Renal cortical epithelial cell (primary cell): ENCODE results near the gene RDH11. TPM values are rescaled to one million over a fixed set of nuclear protein-coding genes. Genes with fewer than 3 reads are reported as not detected.

Experiments used
- DNase-seq: peaks from one replicate; pipeline ENCODE4 v3.0.0-alpha.2; 2011; ENCODE audit warnings: low read depth
- total RNA-seq: library from RNA; depleted of rRNA; stranded (reverse); fragments of >200 nt; gene quantifications from 2 replicates; pipeline ENCODE4 v1.2.3, GENCODE V29; 2014

Gene RDH11
- total RNA-seq, 1 donor from 2014 or later: 138 TPM

DNA sequence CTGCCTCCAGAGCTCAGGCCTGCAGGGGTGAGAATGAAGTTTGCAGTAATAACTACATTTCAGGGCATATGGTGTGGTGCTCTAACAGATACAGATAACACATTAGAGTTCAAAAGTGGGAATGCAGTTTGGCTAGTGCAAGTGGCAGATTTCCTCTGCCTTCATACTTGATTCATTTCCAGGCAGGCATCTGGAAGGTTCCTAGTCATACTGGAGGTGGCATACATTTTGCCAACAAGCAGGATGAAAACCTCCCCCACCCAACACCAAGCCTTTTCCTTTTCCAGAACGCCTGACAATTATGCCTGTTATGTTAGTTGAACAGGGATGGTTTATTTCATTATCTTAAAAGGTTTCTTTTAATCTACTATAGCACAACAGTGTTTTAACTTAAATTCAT lies 45.4 kb downstream of the RDH11 start:
- DNase-seq: no peak

DNA sequence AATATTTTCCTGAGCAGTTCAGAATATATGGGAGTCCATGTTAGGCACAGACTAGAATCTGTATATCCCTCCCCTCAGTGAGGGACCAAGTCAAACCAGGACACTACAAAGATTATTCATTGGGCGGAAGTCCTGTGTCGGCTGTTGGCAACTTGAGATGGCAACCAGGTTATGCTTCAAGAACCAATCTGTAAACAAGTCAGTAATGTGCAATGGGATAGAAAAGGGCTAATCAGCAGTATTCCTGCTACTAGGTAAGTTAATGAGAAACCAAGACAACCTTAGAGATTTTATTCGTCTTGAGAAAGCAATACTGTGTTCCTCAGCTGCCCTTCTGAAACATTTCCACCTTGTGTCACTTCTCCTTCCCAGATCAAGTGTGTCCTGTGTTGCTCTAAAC lies 49.4 kb downstream of the RDH11 start:
- peak; percentile 92 for DNase-seq

DNA sequence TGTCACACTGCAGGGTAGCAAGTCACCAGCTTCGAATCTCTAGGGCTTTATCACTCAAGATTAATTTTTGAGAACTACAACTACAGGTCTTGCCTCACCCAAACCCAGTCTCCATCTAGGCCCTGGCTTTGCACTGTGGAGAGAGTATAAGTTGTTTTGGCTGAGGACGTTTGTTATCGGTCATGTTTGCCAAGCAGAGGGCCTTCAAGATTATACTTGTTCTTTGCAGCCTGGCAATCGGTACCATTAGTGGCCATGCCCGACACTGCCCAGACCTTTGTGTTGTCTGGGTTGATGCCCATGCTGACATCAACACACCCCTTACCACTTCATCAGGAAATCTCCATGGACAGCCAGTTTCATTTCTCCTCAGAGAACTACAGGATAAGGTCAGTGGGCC lies 50.1 kb downstream of the RDH11 start:
- DNase-seq: no peak

DNA sequence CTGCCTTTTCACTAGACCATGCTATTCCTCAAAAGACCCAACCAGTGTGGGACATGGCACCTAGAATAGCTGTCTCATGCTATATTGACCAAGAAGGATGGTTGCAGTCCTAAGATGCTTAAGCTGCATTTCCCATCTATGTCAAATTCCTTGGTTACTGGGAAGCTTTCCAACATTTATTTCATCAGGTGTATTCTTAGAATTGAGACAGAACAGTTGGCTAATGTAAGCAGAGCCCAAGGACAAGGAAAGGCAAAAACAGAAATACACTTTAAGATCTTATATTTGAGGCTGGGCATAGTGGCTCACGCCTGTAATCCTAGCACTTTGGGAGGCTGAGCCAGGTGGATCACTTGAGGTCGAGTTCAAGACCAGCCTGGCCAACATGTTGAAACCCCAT lies 51.1 kb downstream of the RDH11 start:
- peak; percentile 51 for DNase-seq

DNA sequence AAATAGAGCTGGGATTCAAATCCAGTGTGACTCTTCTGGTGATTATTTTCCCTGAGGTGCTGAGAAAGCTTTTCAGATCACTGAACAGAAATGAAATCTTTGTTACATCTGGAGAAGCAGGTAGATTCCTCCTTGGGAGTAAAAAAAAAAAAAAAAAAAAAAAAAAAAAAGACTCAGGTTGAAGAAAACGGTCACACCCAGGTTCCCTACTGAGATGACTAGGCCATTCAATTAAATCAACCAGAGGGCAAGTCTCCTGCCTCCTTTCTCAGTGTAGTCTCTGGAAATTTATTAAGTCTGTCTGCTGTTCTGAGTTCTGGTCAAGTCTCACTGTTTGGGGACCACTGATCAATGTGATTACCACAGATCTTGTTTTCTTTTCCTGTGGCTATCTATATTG lies 51.9 kb downstream of the RDH11 start:
- DNase-seq: peak; percentile 15

DNA sequence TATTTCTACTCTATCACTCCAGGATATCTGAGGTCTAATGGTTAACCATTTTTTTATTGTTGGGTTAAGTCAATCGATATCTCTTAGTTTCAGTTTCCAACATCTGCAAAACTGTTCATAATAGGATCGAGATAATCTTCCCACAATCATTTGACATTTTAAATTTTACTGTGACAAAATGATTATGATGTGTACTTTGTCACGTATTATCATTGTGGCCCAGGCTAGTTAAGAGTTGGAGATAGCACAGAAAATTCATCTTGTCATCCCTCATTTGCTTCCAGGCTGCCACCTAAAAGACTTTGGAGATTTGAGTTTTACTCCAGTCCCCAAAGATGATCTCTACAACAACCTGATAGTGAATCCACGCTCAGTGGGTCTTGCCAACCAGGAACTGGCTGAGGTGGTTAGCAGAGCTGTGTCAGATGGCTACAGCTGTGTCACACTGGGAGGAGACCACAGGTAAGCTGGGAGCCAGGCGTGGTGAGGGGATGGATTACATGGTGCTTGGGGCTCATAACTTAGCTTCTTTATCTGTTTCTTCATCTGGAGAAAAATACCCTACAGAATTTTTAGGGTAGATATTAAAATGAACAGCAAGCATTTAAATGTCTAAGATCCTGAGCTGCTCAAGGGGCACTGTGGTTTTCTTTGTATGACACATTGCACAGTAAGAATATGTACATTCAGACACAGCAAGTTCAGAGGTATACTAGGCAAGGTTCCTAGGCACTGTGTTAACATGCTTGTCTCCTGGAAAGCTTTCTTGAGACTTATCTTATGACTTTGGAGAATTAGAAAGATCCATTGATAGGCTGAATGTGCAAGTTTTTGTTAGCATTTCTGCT lies 53.4 kb downstream of the RDH11 start:
- DNase-seq: no peak

DNA sequence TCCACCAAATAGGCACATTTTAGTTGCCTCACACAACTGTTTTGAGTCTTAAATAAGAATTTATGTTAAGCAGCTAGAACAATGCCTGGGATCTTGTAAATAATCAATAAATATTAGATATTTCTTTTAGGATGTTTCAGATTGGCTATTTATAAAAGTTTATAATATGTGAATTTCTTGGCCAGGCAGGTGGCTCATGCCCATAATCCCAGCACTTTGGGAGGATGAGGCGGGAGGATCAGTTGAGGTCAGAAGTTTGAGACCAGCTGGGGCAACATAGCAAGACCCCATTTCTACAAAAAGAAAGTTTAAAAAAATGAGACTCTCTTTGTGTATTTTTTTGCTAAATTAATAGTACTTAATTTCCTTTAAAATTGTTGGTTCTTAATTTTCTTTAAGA lies 54.1 kb downstream of the RDH11 start:
- no peak for DNase-seq

DNA sequence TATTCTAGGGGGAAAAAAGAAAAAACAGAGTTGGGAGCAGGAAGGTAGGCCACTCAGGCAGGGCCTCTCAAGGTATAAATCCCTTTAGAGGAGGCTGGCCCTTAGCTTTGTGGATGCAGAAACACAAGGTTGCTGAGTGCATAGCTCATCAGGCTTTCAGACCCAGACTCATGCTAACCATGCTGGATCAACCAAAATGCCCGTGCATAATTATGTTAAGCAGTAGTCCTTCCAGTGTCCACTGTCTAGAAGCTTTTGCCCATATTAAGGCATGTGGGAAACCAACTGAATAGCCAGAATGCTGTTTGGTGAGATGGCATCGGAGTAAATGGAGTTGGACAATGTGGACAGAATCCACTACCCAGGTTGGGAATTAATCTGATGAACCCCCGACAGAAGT lies 56.9 kb downstream of the RDH11 start:
- DNase-seq: no peak

DNA sequence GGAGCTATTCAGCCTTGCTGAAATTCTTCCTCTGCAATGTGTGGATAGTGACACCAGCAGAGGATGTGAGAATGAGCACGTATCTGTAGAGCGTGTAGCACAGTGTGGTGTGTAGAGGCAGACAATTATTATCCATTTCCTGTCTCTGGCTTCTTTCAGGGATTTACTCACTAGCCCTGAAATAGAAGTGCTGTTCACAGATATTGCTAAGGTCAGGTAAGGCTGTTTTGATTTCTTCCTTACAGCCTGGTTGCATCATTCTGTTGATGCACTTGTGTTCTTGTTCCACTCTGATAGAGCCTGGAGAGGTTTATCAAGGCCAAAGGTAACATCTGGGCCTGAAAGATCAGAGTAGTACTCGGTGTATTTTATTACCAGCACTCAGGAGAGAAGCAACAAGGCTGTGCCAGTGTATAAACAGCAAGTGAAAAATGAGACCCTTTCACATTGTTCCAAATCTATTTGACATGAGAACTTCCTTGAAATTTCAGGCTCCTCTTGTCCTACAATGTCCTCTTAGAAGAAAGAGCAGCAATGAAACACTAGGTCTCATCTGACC lies 59.1 kb downstream of the RDH11 start:
- DNase-seq: peak; percentile 77

DNA sequence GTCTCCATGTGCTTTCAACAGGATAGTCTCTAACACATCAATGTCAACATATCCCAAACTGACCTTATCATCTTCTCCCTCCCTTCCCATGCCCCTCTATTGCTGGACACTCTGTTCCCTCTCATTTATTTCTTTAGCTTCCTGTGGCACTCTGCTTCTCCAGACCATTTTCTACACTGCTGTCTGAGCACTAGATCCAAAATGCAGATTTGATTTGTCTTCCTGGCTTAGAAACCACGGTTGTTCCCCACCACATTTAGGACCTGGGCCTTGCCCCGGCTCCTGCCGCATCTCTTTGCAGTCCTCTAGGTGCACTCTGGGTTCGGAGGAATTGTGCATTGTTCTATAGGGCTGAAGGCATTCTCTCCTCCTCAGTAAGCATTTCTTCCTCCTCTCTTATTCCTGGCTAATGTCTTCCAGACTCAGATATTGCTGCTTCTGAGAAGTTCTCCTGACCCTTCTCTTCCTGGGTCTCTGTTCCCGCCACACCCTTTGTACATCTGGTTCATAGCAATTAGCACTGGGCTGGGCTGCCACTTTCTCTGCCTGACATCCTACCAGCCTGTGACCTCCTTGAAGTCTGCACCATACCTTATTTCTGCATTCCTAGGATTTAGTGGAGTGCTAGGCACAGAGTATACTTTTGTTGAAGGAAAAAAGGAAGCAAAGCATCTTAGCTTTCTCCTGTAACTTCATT lies 62.0 kb downstream of the RDH11 start:
- no peak for DNase-seq

DNA sequence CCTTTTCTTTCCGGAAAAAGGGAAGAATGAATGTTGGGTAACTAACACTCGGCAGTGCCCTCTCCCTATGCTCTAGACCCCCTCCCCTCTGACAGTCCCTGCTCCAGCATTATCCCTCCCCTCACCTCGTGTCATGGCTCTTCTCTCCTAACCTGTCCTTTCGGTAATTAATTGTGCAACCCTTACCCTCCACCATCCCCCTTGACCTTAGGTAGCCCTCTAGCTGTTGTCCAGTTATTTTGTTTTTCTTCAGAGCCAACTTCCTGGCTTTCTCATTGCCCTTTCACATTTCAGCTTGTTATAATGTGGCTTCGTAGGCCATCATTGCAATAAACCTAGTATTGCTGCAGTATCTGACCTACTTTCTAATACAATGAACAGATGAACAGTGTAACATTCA lies 64.6 kb downstream of the RDH11 start:
- DNase-seq: no peak

DNA sequence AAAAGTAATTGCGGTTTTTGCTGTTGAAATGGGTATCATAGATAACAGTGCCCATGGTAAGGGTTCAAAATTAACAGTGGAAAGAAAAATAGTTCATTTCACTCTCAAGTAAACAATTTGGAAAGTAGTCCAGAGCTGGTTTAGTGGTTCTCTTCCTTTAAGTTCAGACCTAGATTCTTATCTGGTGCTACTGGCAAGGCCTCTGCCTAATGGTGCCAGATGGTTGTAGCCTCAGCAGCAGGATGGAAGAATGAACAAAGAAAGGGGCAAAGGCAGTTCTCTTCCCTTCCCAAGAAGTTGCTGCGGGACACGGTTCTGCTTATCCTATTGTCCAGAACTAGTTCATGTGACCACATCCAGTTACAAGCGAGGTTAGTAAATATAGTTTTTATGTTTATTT lies 65.4 kb downstream of the RDH11 start:
- DNase-seq: no peak

DNA sequence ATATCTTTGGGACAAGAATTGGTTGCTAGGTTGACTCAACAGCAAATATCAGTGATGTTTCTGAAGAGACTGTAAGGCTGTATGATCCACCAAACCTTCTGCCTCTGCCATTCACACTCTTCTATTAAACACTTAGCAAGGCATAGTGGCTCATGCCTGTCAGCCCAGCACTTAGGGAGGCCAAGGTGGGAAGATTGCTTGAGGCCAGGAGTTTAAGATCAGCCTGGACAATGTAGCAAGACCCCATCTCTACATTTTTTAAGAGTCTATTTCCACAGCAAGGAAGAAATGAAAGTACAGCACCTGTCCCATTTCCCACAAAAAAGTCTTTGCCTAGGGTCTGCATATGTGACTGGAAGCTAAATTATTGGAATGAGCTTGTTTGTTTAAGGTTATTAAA lies 68.0 kb downstream of the RDH11 start:
- DNase-seq: no peak

Other genes with a start within 250 kb of the RDH11 start
- gene TMEM229B, start 207.0 kb downstream of the RDH11 start, total RNA-seq: 0.69 and 3.9 TPM in 2 replicates
- 1.7 and 7.3 TPM in 2 replicates for gene PLEKHH1, start 162.5 kb downstream of the RDH11 start, total RNA-seq
- gene PIGH, start 95.5 kb downstream of the RDH11 start, total RNA-seq: 10.9 and 14.0 TPM in 2 replicates
- 4.5 and 17.4 TPM in 2 replicates for gene ARG2, start 75.8 kb downstream of the RDH11 start, total RNA-seq
- 70.0 and 98.3 TPM in 2 replicates for gene VTI1B, start 21.1 kb downstream of the RDH11 start, total RNA-seq
- not detected in 2 replicates for gene RDH12, start 6.1 kb upstream of the RDH11 start, total RNA-seq
- 13.0 and 26.0 TPM in 2 replicates for gene ZFYVE26, start 120.8 kb upstream of the RDH11 start, total RNA-seq
- gene RAD51B, start 124.0 kb upstream of the RDH11 start, total RNA-seq: 17.0 and 17.2 TPM in 2 replicates